GM12878 (cell line): ENCODE measurements around the gene WDR93. TPM values are rescaled to one million over a fixed set of nuclear protein-coding genes. Genes with fewer than 3 reads are reported as not detected.

ENCODE experiments used
- ATAC-seq: fragments of 200-7000 bp; cut with Tn5 transposase; 3 replicates; pipeline ENCODE4 v1.9.1; 2020; ENCODE audit warnings: mild to moderate bottlenecking, moderate library complexity
- BruUV-seq: library from RNA; stranded (reverse); fragments of 400-500 nt; replicated peaks from 2 replicates; lab custom pipeline; 2021; lab: Mats Ljungman, UMichigan
- CTCF ChIA-PET: fragments of 300-600 bp; sonication (Branson Sonifier 250); formaldehyde crosslinking; extraction: SDS; loops from one replicate; lab custom pipeline; 2021; ENCODE audit warnings: inconsistent platforms; lab: Yijun Ruan, JAX
- POLR2A ChIA-PET: fragments of 350-600 bp; formaldehyde crosslinking; extraction: SDS; loops from one replicate; lab custom pipeline; 2021; ENCODE audit warnings: inconsistent platforms; lab: Charles Lee
- RAD21 ChIA-PET: fragments of 300-600 bp; sonication (Branson Sonifier 250); formaldehyde crosslinking; loops from one replicate; lab custom pipeline; 2023; ENCODE audit warnings: antibody characterized with exemption; ENCODE audit not compliant: unreplicated experiment; lab: Charles Lee
- SMC1A ChIA-PET: fragments of 300-600 bp; sonication (Branson Sonifier 250); formaldehyde crosslinking; loops from one replicate; lab custom pipeline; 2023; ENCODE audit not compliant: unreplicated experiment, uncharacterized antibody; lab: Charles Lee
- DNase-seq: peaks from one replicate; pipeline ENCODE4 v3.0.0-alpha.2; 2011; ENCODE audit warnings: low read depth, low spot score
- FAIRE-seq: peaks from 3 replicates; lab custom pipeline; 2011; peaks lifted over from hg19 to GRCh38; lab: Jason Lieb, UNC
- H2AFZ ChIP-seq: 2 replicates; pipeline ENCODE4 v1.6.0; 2011; ENCODE audit warnings: low read depth, low read length, control low read depth; ENCODE audit not compliant: control insufficient read depth
- H3K27ac ChIP-seq: 2 replicates; pipeline ENCODE4 v1.5.1; 2011; ENCODE audit warnings: control low read depth; ENCODE audit not compliant: control insufficient read depth, insufficient read depth
- H3K27me3 ChIP-seq, 2 experiments: replicated peaks in 1 of 2; 2 replicates each; pipeline versions ENCODE4 v1.6.0 to v1.6.1; 2011; ENCODE audit warnings: low read length in 1 of 2; ENCODE audit not compliant: control insufficient read depth in 2 of 2, insufficient read depth in 2 of 2
- H3K36me3 ChIP-seq, 2 experiments: 2 replicates each; pipeline ENCODE4 v1.5.1; 2011; ENCODE audit warnings: low read length in 1 of 2; ENCODE audit not compliant: control insufficient read depth in 2 of 2, insufficient read depth in 2 of 2
- H3K4me1 ChIP-seq: 2 replicates; pipeline ENCODE4 v1.6.1; 2011; ENCODE audit warnings: mild to moderate bottlenecking, low read length, moderate library complexity, mixed read lengths; ENCODE audit not compliant: control insufficient read depth, insufficient read depth
- H3K4me2 ChIP-seq: 2 replicates; pipeline ENCODE4 v1.6.0; 2011; ENCODE audit warnings: control low read depth; ENCODE audit not compliant: control insufficient read depth, insufficient read depth
- H3K4me3 ChIP-seq: fragments of 200-600 bp; sonication (generic); 2 replicates; pipeline ENCODE4 v1.5.1; 2016
- H3K79me2 ChIP-seq: 2 replicates; pipeline ENCODE4 v1.6.0; 2011; ENCODE audit warnings: low read length; ENCODE audit not compliant: control insufficient read depth, insufficient read depth
- H3K9ac ChIP-seq: 2 replicates; pipeline ENCODE4 v1.8.0; 2011; ENCODE audit warnings: low read length, control low read depth, mixed read lengths; ENCODE audit not compliant: control insufficient read depth, insufficient read depth
- H3K9me3 ChIP-seq: replicated peaks from 3 replicates; pipeline ENCODE4 v1.5.1; 2011; ENCODE audit warnings: mild to moderate bottlenecking, low read length; ENCODE audit not compliant: control insufficient read depth, insufficient read depth
- H4K20me1 ChIP-seq: 2 replicates; pipeline ENCODE4 v1.6.0; 2011; ENCODE audit not compliant: control insufficient read depth, insufficient read depth
- BCL11A ChIP-seq: IDR thresholded peaks from 2 replicates; pipeline ENCODE4 v1.6.1; 2011; ENCODE audit warnings: low read depth, low read length
- BRCA1 ChIP-seq: IDR thresholded peaks from 2 replicates; pipeline ENCODE4 v1.6.1; 2011; ENCODE audit warnings: low read depth, low read length, improper control_type of control experiment
- EP300 ChIP-seq, 2 experiments: fragments of 150-350 bp in 1 of 2; IDR thresholded peaks; 2 replicates each; pipeline ENCODE4 v1.6.1; 2011 to 2012; ENCODE audit warnings: low read depth in 2 of 2, low read length in 2 of 2, borderline replicate concordance in 1 of 2, improper control_type of control experiment in 1 of 2, inconsistent platforms in 1 of 2; ENCODE audit not compliant: control insufficient read depth in 1 of 2
- KLF5 ChIP-seq: fragments of 450-650 bp; IDR thresholded peaks from 2 replicates; pipeline ENCODE4 v1.6.1; 2014; ENCODE audit warnings: mild to moderate bottlenecking; ENCODE audit not compliant: partially characterized antibody
- MLLT1 ChIP-seq: fragments of 450-650 bp; IDR thresholded peaks from 2 replicates; pipeline ENCODE4 v1.6.1; 2016; ENCODE audit warnings: mild to moderate bottlenecking
- NBN ChIP-seq: fragments of 450-650 bp; IDR thresholded peaks from 2 replicates; pipeline ENCODE4 v1.6.1; 2016
- NFIC ChIP-seq: IDR thresholded peaks from 2 replicates; pipeline ENCODE4 v1.6.1; 2012; ENCODE audit warnings: low read depth, mild to moderate bottlenecking, inconsistent platforms, low read length, moderate library complexity
- POLR2A ChIP-seq: IDR thresholded peaks from 2 replicates; pipeline ENCODE4 v1.6.1; 2011; ENCODE audit warnings: low read depth, mild to moderate bottlenecking, low read length
- REST ChIP-seq: IDR thresholded peaks from 2 replicates; pipeline ENCODE4 v1.6.1; 2012; ENCODE audit warnings: mild to moderate bottlenecking, low read depth, low read length
- TBL1XR1 ChIP-seq: IDR thresholded peaks from 2 replicates; pipeline ENCODE4 v1.6.1; 2012; ENCODE audit warnings: low read depth, low read length, improper control_type of control experiment
- YY1 ChIP-seq: IDR thresholded peaks from 2 replicates; pipeline ENCODE4 v1.6.1; 2011; ENCODE audit warnings: low read depth, mild to moderate bottlenecking, low read length
- ZNF274 ChIP-seq: IDR thresholded peaks from one replicate; pipeline ENCODE4 v1.8.0; 2011; ENCODE audit not compliant: insufficient read length, insufficient read depth
- WGBS: methylation state at CpG from one replicate; pipeline ENCODE4 v1.1.6; 2016; ENCODE audit warnings: low lambda C conversion rate; ENCODE audit not compliant: insufficient replicate concordance, insufficient coverage; ENCODE audit errors: missing lambda C conversion rate; 5-methylcytosine and 5-hydroxymethylcytosine counted together
- in situ Hi-C: fragments of 300-500 bp; cut with MboI; formaldehyde crosslinking; loops from 9 replicates; pipeline ENCODE4 v1.14.3; 2018; ENCODE audit warnings: mixed read lengths
- intact Hi-C: fragments of 100-400 bp; cut with micrococcal nuclease; formaldehyde crosslinking; loops from one replicate; pipeline ENCODE4 v1.14.2; 2022; ENCODE audit not compliant: unreplicated experiment
- polyA plus RNA-seq, 11 experiments: library from polyadenylated mRNA; depleted of rRNA in 4 of 11; unstranded in 6 of 11; stranded (reverse) in 5 of 11; fragments of >200 nt; fragmentation: Nextera tagmentation in 4 of 11; fragmentation: Illumina TruSeq in 1 of 11; extraction: Ambion mirVana in 4 of 11; extraction: Trizol in 1 of 11; gene quantifications; 1 replicate in 1 of 11; 2 replicates in 10 of 11; pipeline versions ENCODE4 v1.2.1 to v1.2.3, GENCODE V29; 2011 to 2016; ENCODE audit warnings: inconsistent platforms in 2 of 11, missing spikeins in 2 of 11, low read depth in 1 of 11
- total RNA-seq, 4 experiments: library from RNA; depleted of rRNA in 3 of 4; stranded (reverse); fragments of >200 nt in 3 of 4; fragmentation: Illumina TruSeq in 1 of 4; extraction: Trizol in 1 of 4; gene quantifications; 2 replicates each; pipeline versions ENCODE4 v1.2.1 to v1.2.3, GENCODE V29; 2013 to 2021
- TF ChIP-seq, protein P1 (sequence below): fragments of 450-650 bp; formaldehyde crosslinking; IDR thresholded peaks from 2 replicates; pipeline ENCODE4 v1.5.0; 2022; ENCODE audit warnings: mild to moderate bottlenecking, missing genetic modification characterization
- TF ChIP-seq, protein P2 (sequence below): fragments of 450-650 bp; IDR thresholded peaks from 2 replicates; pipeline ENCODE4 v1.6.1; 2017; ENCODE audit warnings: mild to moderate bottlenecking, low read depth, inconsistent platforms; ENCODE audit not compliant: poor library complexity, severe bottlenecking

WDR93 gene
- total and polyA plus RNA-seq, 10 of the 15 experiments (the other 5 are each of a cell fraction or from before 2014, with no cell fraction given), result not detected

- no TSS peak for BruUV-seq
- no peak for TF ChIP-seq KLF5
- no peak for TF ChIP-seq POLR2A
- TF ChIP-seq BCL11A, result no peak
- TF ChIP-seq TBL1XR1, result no peak
- no peak for TF ChIP-seq EP300 (IDR thresholded peaks at IDR 0.05; ENCODE audit: borderline replicate concordance in 1 of 2, control insufficient read depth in 1 of 2, low read depth in 2 of 2, low read length in 2 of 2)
- TF ChIP-seq, protein P1, sequence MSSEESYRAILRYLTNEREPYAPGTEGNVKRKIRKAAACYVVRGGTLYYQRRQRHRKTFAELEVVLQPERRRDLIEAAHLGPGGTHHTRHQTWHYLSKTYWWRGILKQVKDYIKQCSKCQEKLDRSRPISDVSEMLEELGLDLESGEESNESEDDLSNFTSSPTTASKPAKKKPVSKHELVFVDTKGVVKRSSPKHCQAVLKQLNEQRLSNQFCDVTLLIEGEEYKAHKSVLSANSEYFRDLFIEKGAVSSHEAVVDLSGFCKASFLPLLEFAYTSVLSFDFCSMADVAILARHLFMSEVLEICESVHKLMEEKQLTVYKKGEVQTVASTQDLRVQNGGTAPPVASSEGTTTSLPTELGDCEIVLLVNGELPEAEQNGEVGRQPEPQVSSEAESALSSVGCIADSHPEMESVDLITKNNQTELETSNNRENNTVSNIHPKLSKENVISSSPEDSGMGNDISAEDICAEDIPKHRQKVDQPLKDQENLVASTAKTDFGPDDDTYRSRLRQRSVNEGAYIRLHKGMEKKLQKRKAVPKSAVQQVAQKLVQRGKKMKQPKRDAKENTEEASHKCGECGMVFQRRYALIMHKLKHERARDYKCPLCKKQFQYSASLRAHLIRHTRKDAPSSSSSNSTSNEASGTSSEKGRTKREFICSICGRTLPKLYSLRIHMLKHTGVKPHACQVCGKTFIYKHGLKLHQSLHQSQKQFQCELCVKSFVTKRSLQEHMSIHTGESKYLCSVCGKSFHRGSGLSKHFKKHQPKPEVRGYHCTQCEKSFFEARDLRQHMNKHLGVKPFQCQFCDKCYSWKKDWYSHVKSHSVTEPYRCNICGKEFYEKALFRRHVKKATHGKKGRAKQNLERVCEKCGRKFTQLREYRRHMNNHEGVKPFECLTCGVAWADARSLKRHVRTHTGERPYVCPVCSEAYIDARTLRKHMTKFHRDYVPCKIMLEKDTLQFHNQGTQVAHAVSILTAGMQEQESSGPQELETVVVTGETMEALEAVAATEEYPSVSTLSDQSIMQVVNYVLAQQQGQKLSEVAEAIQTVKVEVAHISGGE (CRISPR knock-in tag), result no peak
- TF ChIP-seq REST, result no peak
- TF ChIP-seq NBN, result no peak
- no peak for TF ChIP-seq ZNF274
- TF ChIP-seq NFIC, result no peak
- no peak for TF ChIP-seq BRCA1
- TF ChIP-seq YY1, result no peak
- TF ChIP-seq, protein P2, sequence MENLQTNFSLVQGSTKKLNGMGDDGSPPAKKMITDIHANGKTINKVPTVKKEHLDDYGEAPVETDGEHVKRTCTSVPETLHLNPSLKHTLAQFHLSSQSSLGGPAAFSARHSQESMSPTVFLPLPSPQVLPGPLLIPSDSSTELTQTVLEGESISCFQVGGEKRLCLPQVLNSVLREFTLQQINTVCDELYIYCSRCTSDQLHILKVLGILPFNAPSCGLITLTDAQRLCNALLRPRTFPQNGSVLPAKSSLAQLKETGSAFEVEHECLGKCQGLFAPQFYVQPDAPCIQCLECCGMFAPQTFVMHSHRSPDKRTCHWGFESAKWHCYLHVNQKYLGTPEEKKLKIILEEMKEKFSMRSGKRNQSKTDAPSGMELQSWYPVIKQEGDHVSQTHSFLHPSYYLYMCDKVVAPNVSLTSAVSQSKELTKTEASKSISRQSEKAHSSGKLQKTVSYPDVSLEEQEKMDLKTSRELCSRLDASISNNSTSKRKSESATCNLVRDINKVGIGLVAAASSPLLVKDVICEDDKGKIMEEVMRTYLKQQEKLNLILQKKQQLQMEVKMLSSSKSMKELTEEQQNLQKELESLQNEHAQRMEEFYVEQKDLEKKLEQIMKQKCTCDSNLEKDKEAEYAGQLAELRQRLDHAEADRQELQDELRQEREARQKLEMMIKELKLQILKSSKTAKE, result no peak
- no peak for TF ChIP-seq MLLT1
Measured at GRCh38 chr15:89649716-89650115, 40.9 kb upstream of the WDR93 start.

More at GRCh38 chr15:89649716-89650115, 40.9 kb upstream of the WDR93 start:
- no peaks in the 10 kb centered on the region for H4K20me1 ChIP-seq
- ATAC-seq (no peak), FAIRE-seq (no peak), DNase-seq (no peak)
- H2AFZ ChIP-seq, result no peak overlapping the region
- H3K36me3 ChIP-seq, result no peaks in the 10 kb centered on the region
- H3K4me3 ChIP-seq, result no peak overlapping the region
- 56% methylated on average over 15 of the region's 15 CpGs for WGBS
- POLR2A ChIA-PET, result no interaction called here
- intact Hi-C loops (no loop called here), in situ Hi-C loops (no loop called here)
- H3K4me1 ChIP-seq, result no peaks in the 10 kb centered on the region
- H3K27me3 ChIP-seq, result peaks cover 0 to 5% of the 10 kb centered on the region in 2 experiments; a peak in 3 of 4 replicates
- H3K9ac ChIP-seq, result no peak overlapping the region
- RAD21 ChIA-PET, result no interaction called here
- H3K4me2 ChIP-seq, result no peak overlapping the region
- no peak overlapping the region for H3K27ac ChIP-seq
- no peaks in the 10 kb centered on the region for H3K9me3 ChIP-seq
- CTCF ChIA-PET, result interaction anchor here (1.6 kb wide), 1 partner anchor 23 kb away, joined by 4 read pairs; no protein-coding TSS in a partner anchor
- H3K79me2 ChIP-seq, result no peaks in the 10 kb centered on the region
- SMC1A ChIA-PET, result no interaction called here
